Non-pigmented ciliary epithelial cell (primary cell): ENCODE measurements around the gene MYO15A.

ENCODE experiments used
- DNase-seq: peaks from one replicate; pipeline ENCODE4 v3.0.0-alpha.2; 2010; ENCODE audit warnings: low read depth

Gene MYO15A

GRCh38 chr17:18224053-18224386 lies 115.5 kb downstream of the MYO15A start:
- no peak for DNase-seq

- DNase-seq: no peak
Measured at GRCh38 chr17:18224387-18225120, 116.0 kb downstream of the MYO15A start.

- peak; percentile 51 for DNase-seq
Measured at GRCh38 chr17:18225121-18225641, 116.6 kb downstream of the MYO15A start, which contains the start of gene LLGL1. Gene LLGL1, plus strand, starts transcription at chr17:18225635. Its CDS starts 48 bp downstream, at chr17:18225683.

- DNase-seq: no peak
Measured at GRCh38 chr17:18225642-18226283, 117.2 kb downstream of the MYO15A start.

GRCh38 chr17:18226284-18226945 lies 117.9 kb downstream of the MYO15A start:
- DNase-seq: no peak

- DNase-seq: no peak
Measured at GRCh38 chr17:18227635-18228034, 119.1 kb downstream of the MYO15A start.

GRCh38 chr17:18228176-18228682 lies 119.7 kb downstream of the MYO15A start:
- DNase-seq: no peak

- DNase-seq: no peak
Measured at GRCh38 chr17:18229254-18229653, 120.7 kb downstream of the MYO15A start.
